Activated T-cell treated with anti-CD3 and anti-CD28 coated beads for 24 hours (primary cell): Measurements from ENCODE around the gene SYNE1.
"Not testable (repeated sequence)": the region's sequence is repeated elsewhere in the genome, so short reads cannot be mapped to it uniquely, and the experiment has no call there.

Experiments
- DNase-seq: peaks from one replicate; pipeline ENCODE4 v3.0.0-alpha.2; 2020; ENCODE audit warnings: low read depth

The SYNE1 gene

GRCh38 chr6:152098683-152099082 lies 538.5 kb downstream of the SYNE1 start:
- DNase-seq, result no peak

GRCh38 chr6:152096863-152097496 lies 540.2 kb downstream of the SYNE1 start:
- no peak for DNase-seq

GRCh38 chr6:152094992-152095592 lies 542.1 kb downstream of the SYNE1 start:
- no peak for DNase-seq

GRCh38 chr6:152094276-152094675 lies 542.9 kb downstream of the SYNE1 start:
- no peak for DNase-seq

- DNase-seq, result no peak
Measured at GRCh38 chr6:152093711-152094110, 543.5 kb downstream of the SYNE1 start.

- no peak for DNase-seq
Measured at GRCh38 chr6:152091851-152092341, 545.3 kb downstream of the SYNE1 start.

- no peak for DNase-seq
Measured at GRCh38 chr6:152091201-152091600, 546.0 kb downstream of the SYNE1 start.

- no peak for DNase-seq
Measured at GRCh38 chr6:152089992-152090391, 547.2 kb downstream of the SYNE1 start.

- no peak for DNase-seq
Measured at GRCh38 chr6:152087701-152088100, 549.5 kb downstream of the SYNE1 start.

- DNase-seq, result no peak
Measured at GRCh38 chr6:152087096-152087495, 550.1 kb downstream of the SYNE1 start.

- DNase-seq, result no peak
Measured at GRCh38 chr6:152086223-152086873, 550.8 kb downstream of the SYNE1 start.

GRCh38 chr6:152085451-152085921 lies 551.7 kb downstream of the SYNE1 start:
- no peak for DNase-seq

GRCh38 chr6:152078804-152079203 lies 558.4 kb downstream of the SYNE1 start:
- DNase-seq, result no peak

- DNase-seq, result no peak
Measured at GRCh38 chr6:152078001-152078400, 559.2 kb downstream of the SYNE1 start.

GRCh38 chr6:152076242-152076641 lies 560.9 kb downstream of the SYNE1 start:
- not testable (repeated sequence) for DNase-seq

GRCh38 chr6:152071843-152072242 lies 565.3 kb downstream of the SYNE1 start:
- no peak for DNase-seq
